Pancreas (tissue), 10 donors: ENCODE data around the gene HPS4. TPM values are rescaled to one million over a fixed set of nuclear protein-coding genes. Genes with fewer than 3 reads are reported as not detected.

Experiments
- ATAC-seq, 4 donors: fragments of 200-7000 bp; cut with Tn5 transposase; one replicate each; pipeline versions ENCODE4 v1.8.0 to v1.9.1; 2020; ENCODE audit warnings: mild to moderate bottlenecking in 4 of 4, moderate library complexity in 4 of 4
- DNase-seq, 6 donors: peaks; one replicate each; pipeline ENCODE4 v3.0.0-alpha.2; 2020
- FAIRE-seq: peaks from 2 replicates; lab custom pipeline; 2012; peaks lifted over from hg19 to GRCh38; lab: Jason Lieb, UNC
- H3K27ac ChIP-seq, 4 donors: fragments of 200-600 bp; sonication (generic); 1 replicate in 3 of 4; 2 replicates in 1 of 4; pipeline versions ENCODE4 v1.5.0 to v1.8.0; 2020
- H3K27me3 ChIP-seq, 4 donors: fragments of 200-600 bp; one replicate each; pipeline ENCODE4 v1.8.0; 2021
- H3K36me3 ChIP-seq, 3 donors: fragments of 200-600 bp; sonication (generic) in 1 of 3; one replicate each; pipeline versions ENCODE4 v1.5.0 to v1.8.0; 2020 to 2021
- H3K4me1 ChIP-seq, 3 donors: fragments of 200-600 bp; one replicate each; pipeline ENCODE4 v1.8.0; 2021
- H3K4me3 ChIP-seq, 4 donors: fragments of 200-600 bp; sonication (generic) in 2 of 4; one replicate each; pipeline versions ENCODE4 v1.5.0 to v1.8.0; 2020 to 2021
- H3K9me3 ChIP-seq, 4 donors: fragments of 200-600 bp; one replicate each; pipeline ENCODE4 v1.8.0; 2021
- WGBS, 2 donors: extraction: QIAGEN DNeasy Blood & Tissue Kit; methylation state at CpG; one replicate each; pipeline ENCODE4 v1.1.7; 2013; 5-methylcytosine and 5-hydroxymethylcytosine counted together
- intact Hi-C, 3 donors: fragments of 100-400 bp; cut with DNase I; formaldehyde crosslinking; loops; one replicate each; pipeline versions ENCODE4 v1.11.1 to v1.14.2; 2022
- polyA plus RNA-seq, 2 donors: library from polyadenylated mRNA; stranded (reverse); fragments of 200-250 nt; gene quantifications; one replicate each; pipeline ENCODE4 v1.2.3, GENCODE V29; 2013
- total RNA-seq, 6 donors: library from RNA; stranded (reverse); fragmentation: NEBNext Ultra II Directional in 4 of 6; extraction: Animal tissue kit (Norgen Biotek cat#: 25700) in 4 of 6; gene quantifications; one replicate each; pipeline versions ENCODE4 v1.2.1 to v1.2.4, GENCODE V29; 2021 to 2023
- TF ChIP-seq, protein P1 (sequence below), 4 donors: fragments of 200-600 bp; sonication (generic) in 3 of 4; IDR thresholded peaks; one replicate each; pipeline versions ENCODE4 v1.5.0 to v1.8.0; 2021; ENCODE audit warnings: antibody characterized with exemption in 4 of 4
- donor health status: healthy with polysubstance abuse.
- donor health status: DM: no; HTN: no; CAD: no; lungs with moderate emphysema.
- donor health status: DM: no; HTN: no; CAD: no.
- donor health status: control.
- donor health status: control.
- donor health status: Bipolar disorder and iron deficiency.
- donor health status: DM: yes; HTN: yes; CAD: no.
- donor health status: DM: no; HTN: no; CAD: no.
- donor health status: DM: no; HTN: no; CAD: no.
- donor health status: DM: yes; HTN: yes; CAD: no.

Gene HPS4
- total and polyA plus RNA-seq, 8 donors: 14.4 to 29.5 (median 20.5) TPM

DNA sequence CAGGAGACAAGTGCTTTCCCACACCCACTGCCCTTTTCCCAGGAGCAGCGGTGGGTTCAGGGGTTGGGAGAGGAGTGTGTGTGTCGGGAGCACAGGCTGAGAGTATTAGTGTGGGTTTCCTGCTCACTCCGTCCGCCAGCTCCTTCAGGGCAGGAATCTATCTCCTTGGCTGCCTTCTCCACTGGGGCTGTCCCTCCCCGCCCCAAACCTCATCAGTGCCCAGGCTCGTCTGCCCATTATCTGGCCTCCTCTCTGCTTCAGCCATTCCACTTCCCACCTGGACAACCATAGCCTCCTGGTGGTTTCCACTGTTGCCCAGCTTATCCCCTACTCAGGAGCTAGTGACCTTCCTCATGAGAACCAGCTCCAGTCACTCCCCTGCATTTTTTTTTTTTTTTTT is 34.6 kb downstream of the HPS4 start:
- intact Hi-C loops: no loop called here
- WGBS, 2 donors: 84 to 88% methylated on average over 6 of the region's 6 CpGs
- no peaks in the 10 kb centered on the region for H3K27me3 ChIP-seq
- no peak for FAIRE-seq
- TF ChIP-seq, protein P1, sequence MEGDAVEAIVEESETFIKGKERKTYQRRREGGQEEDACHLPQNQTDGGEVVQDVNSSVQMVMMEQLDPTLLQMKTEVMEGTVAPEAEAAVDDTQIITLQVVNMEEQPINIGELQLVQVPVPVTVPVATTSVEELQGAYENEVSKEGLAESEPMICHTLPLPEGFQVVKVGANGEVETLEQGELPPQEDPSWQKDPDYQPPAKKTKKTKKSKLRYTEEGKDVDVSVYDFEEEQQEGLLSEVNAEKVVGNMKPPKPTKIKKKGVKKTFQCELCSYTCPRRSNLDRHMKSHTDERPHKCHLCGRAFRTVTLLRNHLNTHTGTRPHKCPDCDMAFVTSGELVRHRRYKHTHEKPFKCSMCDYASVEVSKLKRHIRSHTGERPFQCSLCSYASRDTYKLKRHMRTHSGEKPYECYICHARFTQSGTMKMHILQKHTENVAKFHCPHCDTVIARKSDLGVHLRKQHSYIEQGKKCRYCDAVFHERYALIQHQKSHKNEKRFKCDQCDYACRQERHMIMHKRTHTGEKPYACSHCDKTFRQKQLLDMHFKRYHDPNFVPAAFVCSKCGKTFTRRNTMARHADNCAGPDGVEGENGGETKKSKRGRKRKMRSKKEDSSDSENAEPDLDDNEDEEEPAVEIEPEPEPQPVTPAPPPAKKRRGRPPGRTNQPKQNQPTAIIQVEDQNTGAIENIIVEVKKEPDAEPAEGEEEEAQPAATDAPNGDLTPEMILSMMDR (IDR thresholded peaks at IDR 0.05): no peak
- ATAC-seq: no peak
- peaks cover 0 to 30% (median 0%) of the 10 kb centered on the region in 3 donors for H3K36me3 ChIP-seq
- H3K4me3 ChIP-seq: no peak overlapping the region
- H3K27ac ChIP-seq: no peak overlapping the region
- no peaks in the 10 kb centered on the region for H3K9me3 ChIP-seq
- DNase-seq: no peak
- H3K4me1 ChIP-seq: no peaks in the 10 kb centered on the region

- no peak for FAIRE-seq
- Histone ChIP-seq H3K4me1 (no peaks in the 10 kb centered on the region), H3K36me3 (peaks cover 0 to 24% (median 0%) of the 10 kb centered on the region in 3 donors), H3K9me3 (no peaks in the 10 kb centered on the region), H3K4me3 (no peak overlapping the region), H3K27me3 (no peaks in the 10 kb centered on the region), H3K27ac (no peak overlapping the region)
- TF ChIP-seq, protein P1 (IDR thresholded peaks at IDR 0.05): no peak
- no peak for DNase-seq
- ATAC-seq: no peak
- WGBS, 2 donors: 72 to 83% methylated on average over 5 of the region's 5 CpGs
- intact Hi-C loops: no loop called here
These were observed 35.2 kb downstream of the HPS4 start for GRCh38 chr22:26448334-26448733.

- Histone ChIP-seq H3K4me3 (no peak overlapping the region), H3K36me3 (peaks cover 0 to 19% (median 0%) of the 10 kb centered on the region in 3 donors), H3K27me3 (no peaks in the 10 kb centered on the region), H3K27ac (no peak overlapping the region), H3K9me3 (no peaks in the 10 kb centered on the region), H3K4me1 (no peaks in the 10 kb centered on the region)
- TF ChIP-seq, protein P1 (IDR thresholded peaks at IDR 0.05): no peak
- WGBS, 2 donors: 71 to 75% methylated on average over 15 of the region's 15 CpGs
- no peak for ATAC-seq
- FAIRE-seq: no peak
- DNase-seq: no peak
- intact Hi-C loops: no loop called here
These were observed 35.8 kb downstream of the HPS4 start for GRCh38 chr22:26447584-26448329.

DNA sequence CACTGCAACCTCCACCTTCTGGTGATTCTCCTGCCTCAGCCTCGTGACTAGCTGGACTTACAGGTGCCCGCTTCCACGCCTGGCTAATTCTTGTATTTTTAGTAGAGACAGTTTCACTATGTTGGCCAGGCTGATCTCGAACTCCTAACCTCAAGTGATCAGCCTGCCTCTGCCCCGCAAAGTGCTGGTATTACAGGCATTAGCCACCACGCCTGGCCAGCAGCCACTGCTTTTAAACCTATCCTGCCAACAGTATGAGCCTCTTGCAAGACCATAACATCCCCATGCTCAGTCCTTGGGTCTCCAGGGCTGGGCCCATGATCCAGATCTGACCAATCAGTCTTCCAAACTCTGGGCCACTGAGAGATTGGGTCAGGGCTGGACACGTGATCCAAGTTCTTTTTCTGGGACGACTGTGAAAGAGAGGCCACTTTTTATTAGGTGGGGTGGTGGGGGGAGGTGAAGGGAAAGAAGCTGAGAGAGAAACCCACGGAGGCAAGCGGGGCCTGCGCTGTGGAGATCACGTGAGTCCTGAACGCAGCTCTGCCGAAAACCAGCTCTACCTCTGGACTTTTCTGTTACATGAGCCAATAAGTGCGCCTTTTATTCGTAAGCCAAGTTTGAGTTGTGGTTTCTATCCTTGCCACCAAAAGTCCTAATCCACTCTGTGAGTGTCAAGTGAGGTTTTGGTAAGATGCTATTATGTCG is 36.6 kb downstream of the HPS4 start:
- DNase-seq: no peak
- 85 to 89% methylated on average over 17 of the region's 17 CpGs for WGBS, 2 donors
- TF ChIP-seq, protein P1 (IDR thresholded peaks at IDR 0.05): no peak

More for the DNA sequence above, 36.6 kb downstream of the HPS4 start:
- Histone ChIP-seq H3K4me3 (no peak overlapping the region), H3K27me3 (no peaks in the 10 kb centered on the region), H3K27ac (no peak overlapping the region), H3K9me3 (no peaks in the 10 kb centered on the region), H3K4me1 (no peaks in the 10 kb centered on the region), H3K36me3 (peaks cover 0 to 12% (median 0%) of the 10 kb centered on the region in 3 donors)
- intact Hi-C loops: no loop called here
- FAIRE-seq (no peak), ATAC-seq (no peak)
